Measurements from ENCODE around the gene RAD51D.

DNA sequence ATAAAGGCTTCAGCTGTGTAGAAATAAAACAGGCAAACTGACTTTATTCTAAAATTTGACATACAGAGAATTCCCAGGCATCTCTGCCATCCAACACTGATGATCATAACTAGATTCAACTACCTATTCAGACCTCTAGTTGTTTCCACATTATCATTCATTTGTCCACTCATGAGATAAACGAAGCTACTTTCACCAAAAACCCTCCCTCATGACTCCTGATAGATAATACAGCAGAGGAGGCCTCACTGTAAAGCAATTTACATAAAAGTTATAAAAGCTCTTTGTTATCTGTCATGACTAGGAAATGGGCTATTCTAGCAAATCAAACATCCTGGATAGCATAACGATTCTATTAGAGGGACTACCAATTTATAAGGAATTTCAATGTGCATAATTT, 36.6 kb downstream of the RAD51D start:
- TF ChIP-seq POLR2A (IDR thresholded peaks at IDR 0.05; ENCODE audit: low read depth, low read length) (no peak), POLR2AphosphoS5 (IDR thresholded peaks at IDR 0.05; ENCODE audit: low read depth, low read length) (no peak), TAF1 (IDR thresholded peaks at IDR 0.05; ENCODE audit: low read depth, low read length) (no peak), SPI1 (IDR thresholded peaks at IDR 0.05; ENCODE audit: low read depth, low read length) (no peak)
